Mesendoderm (in vitro differentiated cells): ENCODE data around the gene RBMS1.

ENCODE experiments used
- DNase-seq: peaks from one replicate; pipeline ENCODE4 v3.0.0; 2013
- H2AK5ac ChIP-seq: 2 replicates; pipeline ENCODE4 v1.6.1; 2013; ENCODE audit warnings: low read length, inconsistent platforms
- H2BK120ac ChIP-seq: 2 replicates; pipeline ENCODE4 v1.6.1; 2013; ENCODE audit warnings: low read depth, mild to moderate bottlenecking, low read length, moderate library complexity, mixed read lengths
- H2BK15ac ChIP-seq: replicated peaks from 2 replicates; pipeline ENCODE4 v1.6.1; 2013; ENCODE audit warnings: low read depth, mild to moderate bottlenecking, moderate library complexity
- H2BK5ac ChIP-seq: 2 replicates; pipeline ENCODE4 v1.6.1; 2013; ENCODE audit warnings: low read length, inconsistent platforms
- H3K18ac ChIP-seq: 2 replicates; pipeline ENCODE4 v1.6.1; 2013; ENCODE audit warnings: mild to moderate bottlenecking, low read length, mixed read lengths
- H3K23ac ChIP-seq: one replicate; pipeline ENCODE4 v1.6.1; 2013; ENCODE audit warnings: low read length
- H3K27ac ChIP-seq: 2 replicates; pipeline ENCODE4 v1.5.1; 2013; ENCODE audit warnings: low read depth, mild to moderate bottlenecking, inconsistent platforms, low read length, moderate library complexity
- H3K27me3 ChIP-seq: 2 replicates; pipeline ENCODE4 v1.6.1; 2013; ENCODE audit warnings: low read length, control low read depth, mild to moderate bottlenecking, inconsistent platforms; ENCODE audit not compliant: insufficient read depth, poor library complexity
- H3K36me3 ChIP-seq: 2 replicates; pipeline ENCODE4 v1.6.1; 2013; ENCODE audit warnings: low read length, inconsistent platforms; ENCODE audit not compliant: control insufficient read depth, insufficient read depth
- H3K4ac ChIP-seq: one replicate; pipeline ENCODE4 v1.6.1; 2013; ENCODE audit warnings: low read depth, mild to moderate bottlenecking, low read length, moderate library complexity
- H3K4me1 ChIP-seq: 2 replicates; pipeline ENCODE4 v1.6.1; 2013; ENCODE audit warnings: low read depth, low read length, inconsistent platforms; ENCODE audit not compliant: control insufficient read depth
- H3K4me2 ChIP-seq: 2 replicates; pipeline ENCODE4 v1.6.1; 2013; ENCODE audit warnings: low read length
- H3K4me3 ChIP-seq: 2 replicates; pipeline ENCODE4 v1.5.1; 2013; ENCODE audit warnings: mild to moderate bottlenecking, low read length
- H3K56ac ChIP-seq: one replicate; pipeline ENCODE4 v1.6.1; 2013; ENCODE audit warnings: low read length
- H3K79me1 ChIP-seq: 2 replicates; pipeline ENCODE4 v1.6.1; 2013; ENCODE audit warnings: low read length, inconsistent platforms
- H3K79me2 ChIP-seq: 2 replicates; pipeline ENCODE4 v1.6.1; 2013; ENCODE audit warnings: mild to moderate bottlenecking, low read length; ENCODE audit not compliant: control insufficient read depth, insufficient read depth
- H3K9ac ChIP-seq: 2 replicates; pipeline ENCODE4 v1.6.1; 2013; ENCODE audit warnings: low read length, inconsistent platforms
- H4K5ac ChIP-seq: one replicate; pipeline ENCODE4 v1.6.1; 2013; ENCODE audit warnings: low read length
- H4K8ac ChIP-seq: one replicate; pipeline ENCODE4 v1.6.1; 2013; ENCODE audit warnings: low read depth, mild to moderate bottlenecking, control low read depth, low read length, moderate library complexity
- WGBS: extraction: QIAGEN DNeasy Blood & Tissue Kit; methylation state at CpG from one replicate; pipeline ENCODE4 v1.1.7; 2013; ENCODE audit warnings: low lambda C conversion rate, missing lambda C conversion rate; ENCODE audit not compliant: insufficient coverage; ENCODE audit errors: extremely low coverage; 5-methylcytosine and 5-hydroxymethylcytosine counted together

Gene RBMS1

GRCh38 chr2:160271171-160272086, 222.2 kb downstream of the RBMS1 start:
- Histone ChIP-seq H2BK5ac (no peak overlapping the region), H2AK5ac (no peak overlapping the region), H3K18ac (peak overlapping the region; percentile 56), H3K79me1 (no peaks in the 10 kb centered on the region), H3K9ac (peak overlapping the region; percentile 93), H4K5ac (no peak overlapping the region), H3K27me3 (no peaks in the 10 kb centered on the region), H3K4ac (no peak overlapping the region), H4K8ac (no peak overlapping the region), H3K36me3 (no peaks in the 10 kb centered on the region), H3K4me2 (no peak overlapping the region), H3K27ac (peak overlapping the region; percentile 64), H3K23ac (no peak overlapping the region), H3K4me3 (no peak overlapping the region), H3K4me1 (peaks cover 9% of the 10 kb centered on the region), H2BK120ac (no peak overlapping the region), H3K79me2 (no peaks in the 10 kb centered on the region), H2BK15ac (no peak overlapping the region), H3K56ac (peak overlapping the region; percentile 95)
- no CpG with 5 or more reads among the region's 21 CpGs for WGBS
- peak; percentile 61 for DNase-seq

DNA sequence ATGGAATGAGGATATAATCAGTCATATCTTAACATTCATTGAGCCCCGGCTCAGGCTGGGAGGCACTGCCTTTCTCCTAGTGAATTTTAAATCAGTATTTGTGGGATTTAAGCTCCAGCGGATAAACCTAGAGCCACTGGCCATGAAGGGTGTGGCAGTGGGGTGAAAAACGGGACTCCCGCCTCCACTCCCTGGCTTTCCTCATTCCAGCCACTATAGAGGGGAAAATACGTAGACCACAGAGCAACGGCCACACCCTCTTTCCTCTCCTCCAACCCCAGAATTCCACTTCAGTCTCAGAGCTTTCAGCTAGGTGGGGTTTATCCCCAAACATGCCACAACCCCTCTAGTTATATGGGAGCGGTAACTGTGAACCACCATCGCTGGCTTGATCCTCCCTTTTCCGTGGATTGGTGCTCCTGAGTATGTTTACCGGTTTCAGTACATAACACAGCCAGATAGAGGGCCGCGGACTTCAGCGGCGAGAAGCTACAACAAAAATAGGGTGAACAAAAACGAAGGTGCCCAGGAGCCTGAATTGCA, 223.0 kb downstream of the RBMS1 start:
- peak overlapping the region; percentile 93 for H3K9ac ChIP-seq
- H3K79me1 ChIP-seq = no peaks in the 10 kb centered on the region
- peak overlapping the region; percentile 49 for H3K4me2 ChIP-seq
- no peak overlapping the region for H2AK5ac ChIP-seq
- H2BK120ac ChIP-seq = no peak overlapping the region
- H3K56ac ChIP-seq = peak overlapping the region; percentile 95
- peak; percentile 78 for DNase-seq
- no peak overlapping the region for H2BK15ac ChIP-seq
- H3K23ac ChIP-seq = no peak overlapping the region
- peaks cover 9% of the 10 kb centered on the region for H3K4me1 ChIP-seq
- H3K27me3 ChIP-seq = no peaks in the 10 kb centered on the region
- peak overlapping the region; percentile 64 for H3K27ac ChIP-seq
- H2BK5ac ChIP-seq = peak overlapping the region; percentile 18
- no CpG with 5 or more reads among the region's 15 CpGs for WGBS
- no peaks in the 10 kb centered on the region for H3K79me2 ChIP-seq
- H4K8ac ChIP-seq = no peak overlapping the region
- H3K36me3 ChIP-seq = no peaks in the 10 kb centered on the region
- H3K4ac ChIP-seq = no peak overlapping the region
- H3K4me3 ChIP-seq = no peak overlapping the region
- H3K18ac ChIP-seq = peak overlapping the region; percentile 56
- H4K5ac ChIP-seq = no peak overlapping the region

DNA sequence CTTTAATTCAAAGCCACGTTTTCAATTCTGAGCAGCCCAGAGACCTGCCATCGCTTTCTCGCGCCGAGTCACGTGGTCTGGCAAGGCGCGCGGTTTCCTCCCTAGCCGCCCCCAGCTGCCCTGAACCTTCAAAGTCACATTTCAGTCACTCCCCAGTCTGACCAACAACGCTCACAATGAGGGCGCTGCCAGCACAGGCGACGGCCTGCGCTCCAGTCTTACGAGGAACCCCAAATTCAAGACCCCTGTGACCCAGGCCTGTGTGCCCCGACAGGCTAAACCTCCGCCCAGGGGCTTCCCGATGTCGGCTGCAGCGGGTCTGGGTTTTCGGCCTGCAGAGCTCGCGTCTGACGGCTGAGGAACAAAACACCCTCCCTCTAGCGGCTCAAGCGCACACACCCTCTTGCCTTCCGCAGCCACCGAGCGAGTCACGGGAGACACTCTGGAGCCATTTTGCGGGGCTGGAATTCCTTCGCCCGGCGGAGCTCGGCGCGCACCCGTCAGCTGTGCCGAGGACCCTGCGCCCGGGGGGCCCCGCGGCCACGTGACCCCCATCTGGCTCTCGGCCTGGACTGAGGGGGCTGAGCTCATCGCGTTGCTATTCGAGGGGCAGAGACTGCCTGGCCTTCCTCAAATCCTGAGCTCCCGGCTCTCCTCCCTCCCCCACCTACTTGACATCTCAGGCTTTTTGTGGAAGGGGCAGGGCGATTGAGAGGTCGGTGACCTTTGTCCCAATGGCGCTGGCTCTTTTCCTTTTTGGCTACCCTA, 223.6 kb downstream of the RBMS1 start:
- H3K23ac ChIP-seq = no peak overlapping the region
- no peak overlapping the region for H4K8ac ChIP-seq
- H3K4ac ChIP-seq = peak overlapping the region; percentile 93
- peaks cover 9% of the 10 kb centered on the region for H3K4me1 ChIP-seq
- peak overlapping the region; percentile 77 for H2BK5ac ChIP-seq
- H3K9ac ChIP-seq = peak overlapping the region; percentile 93
- no CpG with 5 or more reads among the region's 53 CpGs for WGBS
- H4K5ac ChIP-seq = no peak overlapping the region
- H3K27me3 ChIP-seq = no peaks in the 10 kb centered on the region
- no peaks in the 10 kb centered on the region for H3K79me2 ChIP-seq
- peak overlapping the region; percentile 40 for H3K4me3 ChIP-seq
- H3K18ac ChIP-seq = peak overlapping the region; percentile 56
- no peak overlapping the region for H2AK5ac ChIP-seq
- peak overlapping the region; percentile 95 for H3K56ac ChIP-seq
- no peaks in the 10 kb centered on the region for H3K36me3 ChIP-seq
- peak overlapping the region; percentile 91 for H3K4me2 ChIP-seq
- no peaks in the 10 kb centered on the region for H3K79me1 ChIP-seq
- peak overlapping the region; percentile 74 for H3K27ac ChIP-seq
- H2BK120ac ChIP-seq = no peak overlapping the region
- peak; percentile 99 for DNase-seq
- no peak overlapping the region for H2BK15ac ChIP-seq

- Histone ChIP-seq H3K9ac (peak overlapping the region; percentile 93), H3K36me3 (no peaks in the 10 kb centered on the region), H3K56ac (peak overlapping the region; percentile 95), H3K23ac (no peak overlapping the region), H4K8ac (no peak overlapping the region), H3K79me2 (no peaks in the 10 kb centered on the region), H2BK120ac (no peak overlapping the region), H3K4me1 (peaks cover 9% of the 10 kb centered on the region), H2AK5ac (no peak overlapping the region), H3K4me3 (no peak overlapping the region), H3K79me1 (no peaks in the 10 kb centered on the region), H3K4me2 (peak overlapping the region; percentile 91), H2BK5ac (no peak overlapping the region), H3K4ac (no peak overlapping the region), H3K18ac (no peak overlapping the region), H2BK15ac (no peak overlapping the region), H3K27ac (no peak overlapping the region), H4K5ac (no peak overlapping the region), H3K27me3 (no peaks in the 10 kb centered on the region)
- WGBS = no CpG with 5 or more reads among the region's 4 CpGs
- no peak for DNase-seq
These were observed 224.2 kb downstream of the RBMS1 start for GRCh38 chr2:160269365-160269764.

GRCh38 chr2:160268151-160268781, 225.3 kb downstream of the RBMS1 start:
- H3K4me2 ChIP-seq = no peak overlapping the region
- H3K27ac ChIP-seq = no peak overlapping the region

More at GRCh38 chr2:160268151-160268781, 225.3 kb downstream of the RBMS1 start:
- Histone ChIP-seq H3K79me2 (no peaks in the 10 kb centered on the region), H3K79me1 (no peaks in the 10 kb centered on the region), H3K56ac (no peak overlapping the region), H3K4me1 (peaks cover 9% of the 10 kb centered on the region), H3K9ac (no peak overlapping the region), H3K23ac (no peak overlapping the region), H3K36me3 (no peaks in the 10 kb centered on the region), H3K18ac (no peak overlapping the region), H3K27me3 (no peaks in the 10 kb centered on the region), H4K5ac (no peak overlapping the region), H2AK5ac (no peak overlapping the region), H2BK5ac (no peak overlapping the region), H2BK120ac (no peak overlapping the region), H3K4me3 (no peak overlapping the region), H2BK15ac (no peak overlapping the region), H4K8ac (no peak overlapping the region), H3K4ac (no peak overlapping the region)
- no peak for DNase-seq
- no CpG with 5 or more reads among the region's 2 CpGs for WGBS
